H1 (cell line): ENCODE measurements around the gene CTSC. TPM values are rescaled to one million over a fixed set of nuclear protein-coding genes. Genes with fewer than 3 reads are reported as not detected.

Experiments used
- BRCA1 ChIP-seq: IDR thresholded peaks from 2 replicates; pipeline ENCODE4 v1.6.1; 2012; ENCODE audit warnings: low read depth, low read length, improper control_type of control experiment
- CHD7 ChIP-seq: fragments of 300-600 bp; sonication (generic); IDR thresholded peaks from 2 replicates; pipeline ENCODE4 v1.7.1; 2012; ENCODE audit warnings: low read length, moderate library complexity, mild to moderate bottlenecking, inconsistent platforms; ENCODE audit not compliant: insufficient replicate concordance
- CREB1 ChIP-seq: IDR thresholded peaks from 2 replicates; pipeline ENCODE4 v1.6.1; 2012; ENCODE audit warnings: inconsistent platforms
- GTF2F1 ChIP-seq: IDR thresholded peaks from 2 replicates; pipeline ENCODE4 v1.6.1; 2012; ENCODE audit warnings: low read depth, low read length, improper control_type of control experiment, borderline replicate concordance
- KDM5A ChIP-seq: fragments of 200-600 bp; IDR thresholded peaks from 2 replicates; pipeline ENCODE4 v1.7.1; 2012; ENCODE audit warnings: mild to moderate bottlenecking, low read length, inconsistent platforms, mixed read lengths
- PHF8 ChIP-seq: fragments of 200-600 bp; sonication (generic); conservative IDR thresholded peaks from 2 replicates; pipeline ENCODE4 v1.7.1; 2012; ENCODE audit warnings: low read depth, mild to moderate bottlenecking, inconsistent platforms, low read length, moderate library complexity
- RBBP5 ChIP-seq: IDR thresholded peaks from 2 replicates; pipeline ENCODE4 v1.7.1; 2012; ENCODE audit warnings: low read depth, mild to moderate bottlenecking, inconsistent platforms, low read length, moderate library complexity, borderline replicate concordance
- SAP30 ChIP-seq: fragments of 300-600 bp; sonication (generic); IDR thresholded peaks from 2 replicates; pipeline ENCODE4 v1.7.1; 2012; ENCODE audit warnings: low read length, moderate library complexity, mild to moderate bottlenecking, inconsistent platforms; ENCODE audit not compliant: insufficient read depth, insufficient replicate concordance
- polyA plus RNA-seq, 7 experiments: library from polyadenylated mRNA; depleted of rRNA in 3 of 7; stranded (reverse) in 5 of 7; unstranded in 2 of 7; fragments of >200 nt in 5 of 7; fragments of 200-250 nt in 2 of 7; gene quantifications; 1 replicate in 5 of 7; 2 replicates in 1 of 7; 4 replicates in 1 of 7; pipeline versions ENCODE4 v1.2.1 to v1.2.3, GENCODE V29; 2011 to 2013; ENCODE audit warnings: missing spikeins in 2 of 7, mixed read lengths in 2 of 7
- total RNA-seq: library from RNA; stranded (reverse); fragmentation: NEBNext Ultra II Directional; extraction: Animal tissue kit (Norgen Biotek cat#: 25700); gene quantifications from 2 replicates; pipeline ENCODE4 v1.2.1, GENCODE V29; 2021

Gene CTSC
- total and polyA plus RNA-seq, 2 of the 8 experiments (the other 6 are each of a cell fraction or from before 2014, with no cell fraction given), result 347 to 369 TPM

DNA sequence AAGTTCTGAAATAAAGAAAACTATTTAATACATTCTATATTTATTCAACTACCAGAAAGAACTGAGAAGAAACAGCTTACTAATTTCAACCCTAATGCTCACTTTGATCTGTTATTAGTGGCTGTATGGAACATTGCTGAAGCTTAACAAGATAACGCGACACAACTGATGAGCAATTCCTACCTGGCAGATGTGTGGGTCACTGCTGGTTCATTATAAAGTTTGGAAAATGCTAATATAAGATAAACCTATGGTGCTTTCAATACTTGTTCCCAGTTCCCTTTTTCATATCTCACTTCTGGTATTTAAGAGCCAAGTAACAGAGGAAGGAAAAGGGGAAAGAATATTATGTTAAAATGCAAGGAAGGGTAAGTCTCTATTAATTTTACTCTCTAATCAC is 10.5 kb downstream of the CTSC start (continued):
- TF ChIP-seq CHD7, result no peak
- no peak for TF ChIP-seq KDM5A
- TF ChIP-seq SAP30, result no peak
- no peak for TF ChIP-seq GTF2F1
- TF ChIP-seq PHF8, result no peak
- TF ChIP-seq BRCA1, result no peak
- TF ChIP-seq RBBP5, result no peak
- no peak for TF ChIP-seq CREB1
